MCF 10A (cell line): Measurements from ENCODE around the gene UBE2V1. TPM values are rescaled to one million over a fixed set of nuclear protein-coding genes. Genes with fewer than 3 reads are reported as not detected.

Experiments
- BruUV-seq: library from RNA; stranded (reverse); fragments of 400-500 nt; replicated peaks from 2 replicates; lab custom pipeline; 2021; lab: Mats Ljungman, UMichigan
- CTCF ChIA-PET: fragments of 300-600 bp; sonication (Branson Sonifier 250); formaldehyde crosslinking; extraction: SDS; loops from one replicate; lab custom pipeline; 2021; ENCODE audit warnings: antibody characterized with exemption, inconsistent platforms; lab: Yijun Ruan, JAX
- POLR2A ChIA-PET: fragments of 300-600, 350-650 bp; sonication (Branson Sonifier 250); formaldehyde crosslinking; extraction: SDS; loops from one replicate; lab custom pipeline; 2020; ENCODE audit warnings: antibody characterized with exemption, inconsistent platforms; lab: Yijun Ruan, JAX
- DNase-seq: peaks from one replicate; pipeline ENCODE4 v3.0.0-alpha.2; 2018; ENCODE audit not compliant: unreplicated experiment
- H3K27ac Mint-ChIP-seq: one replicate; pipeline ENCODE4 v1.8.0; 2022; ENCODE audit warnings: mild to moderate bottlenecking, low read depth, mixed read lengths; ENCODE audit not compliant: unreplicated experiment
- H3K27me3 Mint-ChIP-seq: one replicate; pipeline ENCODE4 v1.8.0; 2022; ENCODE audit warnings: mixed read lengths; ENCODE audit not compliant: insufficient read depth, unreplicated experiment
- H3K36me3 Mint-ChIP-seq: one replicate; pipeline ENCODE4 v1.8.0; 2022; ENCODE audit warnings: mild to moderate bottlenecking, moderate library complexity, mixed read lengths; ENCODE audit not compliant: insufficient read depth, unreplicated experiment
- H3K4me1 Mint-ChIP-seq: one replicate; pipeline ENCODE4 v1.8.0; 2022; ENCODE audit warnings: mixed read lengths; ENCODE audit not compliant: insufficient read depth, unreplicated experiment
- H3K4me3 Mint-ChIP-seq: one replicate; pipeline ENCODE4 v1.8.0; 2022; ENCODE audit warnings: mild to moderate bottlenecking, moderate library complexity, mixed read lengths; ENCODE audit not compliant: unreplicated experiment
- H3K9me3 Mint-ChIP-seq: one replicate; pipeline ENCODE4 v1.8.0; 2022; ENCODE audit warnings: mixed read lengths; ENCODE audit not compliant: unreplicated experiment
- intact Hi-C: fragments of 100-400 bp; cut with micrococcal nuclease; formaldehyde crosslinking; loops from 2 replicates; pipeline ENCODE4 v1.14.1; 2022
- total RNA-seq: library from RNA; stranded (reverse); gene quantifications from 2 replicates; pipeline ENCODE4 v1.2.3, GENCODE V29; 2022
- TF ChIP-seq, protein P1 (sequence below): fragments of 200-600 bp; IDR thresholded peaks from one replicate; pipeline ENCODE4 v1.8.0; 2022; ENCODE audit warnings: antibody characterized with exemption, mild to moderate bottlenecking; ENCODE audit not compliant: unreplicated experiment

Gene UBE2V1
- total RNA-seq, 1 experiment from 2014 or later = 99.5 TPM

DNA sequence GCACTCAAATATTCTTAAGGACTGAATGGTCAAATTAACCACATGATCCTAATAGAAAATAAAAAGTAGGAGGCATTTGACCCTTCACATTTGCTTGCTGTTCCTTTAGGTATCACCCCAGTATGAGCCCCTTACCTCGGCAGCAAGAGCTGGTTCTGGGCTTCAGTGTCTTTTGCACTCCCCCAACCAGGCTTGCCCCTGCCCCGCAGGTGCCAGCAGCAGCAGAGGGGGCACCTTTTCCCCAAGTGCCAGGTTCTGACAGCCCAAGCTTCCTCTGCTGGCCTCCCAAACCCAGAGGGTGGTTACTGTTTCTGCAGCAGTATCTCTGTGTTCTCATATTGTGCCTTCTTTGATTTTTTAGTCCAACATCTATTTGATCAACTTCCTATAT lies 23.2 kb downstream of the UBE2V1 start:
- Mint-ChIP-seq H3K27me3 (no peaks in the 10 kb centered on the region), H3K36me3 (peaks cover 53% of the 10 kb centered on the region), H3K4me1 (peaks cover 33% of the 10 kb centered on the region), H3K9me3 (no peaks in the 10 kb centered on the region), H3K4me3 (no peak overlapping the region), H3K27ac (no peak overlapping the region)
- ChIA-PET CTCF (interaction anchor here (1.0 to 1.4 kb wide), 3 partner anchors 10 to 111 kb away, joined by 3 to 6 read pairs (median 4); no protein-coding TSS in a partner anchor), POLR2A (interaction anchor here (1.7 to 12.9 kb wide), 3 partner anchors 8 to 21 kb away, joined by 6 to 177 read pairs (median 8); partner anchors contain the start of gene UBE2V1)
- intact Hi-C loops = no loop called here
- DNase-seq = no peak
- BruUV-seq = no TSS peak
- TF ChIP-seq, protein P1, sequence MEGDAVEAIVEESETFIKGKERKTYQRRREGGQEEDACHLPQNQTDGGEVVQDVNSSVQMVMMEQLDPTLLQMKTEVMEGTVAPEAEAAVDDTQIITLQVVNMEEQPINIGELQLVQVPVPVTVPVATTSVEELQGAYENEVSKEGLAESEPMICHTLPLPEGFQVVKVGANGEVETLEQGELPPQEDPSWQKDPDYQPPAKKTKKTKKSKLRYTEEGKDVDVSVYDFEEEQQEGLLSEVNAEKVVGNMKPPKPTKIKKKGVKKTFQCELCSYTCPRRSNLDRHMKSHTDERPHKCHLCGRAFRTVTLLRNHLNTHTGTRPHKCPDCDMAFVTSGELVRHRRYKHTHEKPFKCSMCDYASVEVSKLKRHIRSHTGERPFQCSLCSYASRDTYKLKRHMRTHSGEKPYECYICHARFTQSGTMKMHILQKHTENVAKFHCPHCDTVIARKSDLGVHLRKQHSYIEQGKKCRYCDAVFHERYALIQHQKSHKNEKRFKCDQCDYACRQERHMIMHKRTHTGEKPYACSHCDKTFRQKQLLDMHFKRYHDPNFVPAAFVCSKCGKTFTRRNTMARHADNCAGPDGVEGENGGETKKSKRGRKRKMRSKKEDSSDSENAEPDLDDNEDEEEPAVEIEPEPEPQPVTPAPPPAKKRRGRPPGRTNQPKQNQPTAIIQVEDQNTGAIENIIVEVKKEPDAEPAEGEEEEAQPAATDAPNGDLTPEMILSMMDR = no peak

DNA sequence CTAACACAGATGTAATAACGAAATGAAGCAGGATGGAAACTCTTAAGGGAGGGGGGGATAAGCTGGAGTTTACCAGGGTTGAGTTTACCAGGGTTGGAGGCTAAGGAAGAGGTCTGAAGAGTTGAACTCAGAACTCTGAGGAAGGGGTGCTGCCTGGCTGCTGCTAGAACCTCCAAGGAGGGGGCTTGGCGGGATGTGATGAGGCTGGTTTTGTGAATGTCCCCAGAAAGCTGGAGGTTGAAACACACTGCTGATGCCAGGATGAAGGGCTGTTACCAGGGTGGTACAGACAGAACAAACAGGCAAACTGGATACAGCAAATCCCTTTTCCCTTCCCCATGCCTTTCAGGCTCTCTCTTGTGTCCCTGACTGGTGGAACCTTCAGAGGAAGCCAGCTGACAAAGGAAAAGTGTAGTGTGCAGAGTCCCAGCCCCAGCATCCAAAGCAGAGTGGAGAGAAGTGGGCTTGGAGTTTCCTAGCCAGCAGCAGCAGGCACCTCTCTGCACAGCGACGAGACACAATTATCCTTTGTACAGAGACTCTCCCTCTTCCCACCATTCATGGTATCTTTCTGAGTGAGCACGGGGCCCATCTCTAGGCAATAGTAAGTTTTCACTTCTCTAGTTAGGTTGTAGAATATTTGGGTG lies 23.7 kb downstream of the UBE2V1 start:
- intact Hi-C loops = no loop called here
- CTCF ChIA-PET = interaction anchor here (0.6 to 8.3 kb wide), 6 partner anchors 10 to 110 kb away, joined by 3 to 143 read pairs (median 4); no protein-coding TSS in a partner anchor
- no TSS peak for BruUV-seq

DNA sequence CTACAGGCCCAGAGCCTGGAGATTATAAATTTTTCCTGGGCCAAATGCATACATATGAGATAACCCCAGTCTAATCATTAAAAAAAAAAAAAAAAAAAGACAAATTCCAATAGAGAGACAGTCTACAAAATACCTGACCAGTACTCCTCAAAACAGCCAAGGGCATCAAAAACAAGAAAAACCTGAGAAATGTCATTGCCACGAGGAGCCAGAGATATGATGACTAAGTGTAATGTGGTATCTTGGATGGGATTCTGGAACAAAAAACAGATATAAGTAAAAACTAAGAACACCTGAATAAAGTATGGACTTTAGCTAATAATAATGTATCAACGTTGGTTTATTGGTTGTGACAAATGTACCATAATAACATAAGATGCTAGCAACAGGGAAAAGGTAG lies 24.9 kb downstream of the UBE2V1 start:
- TF ChIP-seq, protein P1 = no peak
- H3K9me3 Mint-ChIP-seq = no peaks in the 10 kb centered on the region
- H3K4me3 Mint-ChIP-seq = no peak overlapping the region
- ChIA-PET POLR2A (interaction anchor here (1.9 to 12.9 kb wide), 2 partner anchors 10 to 23 kb away, joined by 8 to 177 read pairs; partner anchors contain the start of gene UBE2V1), CTCF (interaction anchor here (8.3 kb wide), 1 partner anchor 16 kb away, joined by 143 read pairs; no protein-coding TSS in a partner anchor)
- DNase-seq = no peak
- H3K27me3 Mint-ChIP-seq = no peaks in the 10 kb centered on the region
- H3K27ac Mint-ChIP-seq = no peak overlapping the region
- H3K4me1 Mint-ChIP-seq = peaks cover 33% of the 10 kb centered on the region
- peaks cover 58% of the 10 kb centered on the region for H3K36me3 Mint-ChIP-seq
- intact Hi-C loops = no loop called here
- no TSS peak for BruUV-seq

More for the DNA sequence above, 23.7 kb downstream of the UBE2V1 start:
- Mint-ChIP-seq H3K4me3 (no peak overlapping the region), H3K36me3 (peaks cover 56% of the 10 kb centered on the region), H3K27me3 (no peaks in the 10 kb centered on the region), H3K27ac (no peak overlapping the region), H3K9me3 (no peaks in the 10 kb centered on the region), H3K4me1 (peaks cover 33% of the 10 kb centered on the region)
- TF ChIP-seq, protein P1 = no peak
- no peak for DNase-seq
- POLR2A ChIA-PET = interaction anchor here (1.9 to 12.9 kb wide), 2 partner anchors 9 to 22 kb away, joined by 8 to 177 read pairs; partner anchors contain the start of gene UBE2V1
